GM13976 (cell line): ENCODE results near the gene TMEM131L.

ENCODE experiments used
- DNase-seq: peaks from one replicate; pipeline ENCODE4 v3.0.0; 2012; ENCODE audit warnings: low spot score
- CTCF ChIP-seq: IDR thresholded peaks from 2 replicates; pipeline ENCODE4 v1.5.1; 2012; ENCODE audit warnings: borderline replicate concordance, mild to moderate bottlenecking; ENCODE audit not compliant: insufficient read depth; ENCODE audit errors: extremely low read depth, missing control alignments, control extremely low read depth
- in situ Hi-C: fragments of 300-500 bp; cut with MboI; formaldehyde crosslinking; loops from one replicate; pipeline ENCODE4 v1.12.0; 2022; ENCODE audit warnings: low sequenced_read_pairs, mixed read lengths, inconsistent platforms; ENCODE audit not compliant: unreplicated experiment

TMEM131L gene

GRCh38 chr4:153573221-153573620 is 107.1 kb downstream of the TMEM131L start:
- TF ChIP-seq CTCF, result no peak
- in situ Hi-C loops, result loop anchor here (5.0 kb wide), 1 partner anchor 136 kb away; no protein-coding TSS in a partner anchor
- DNase-seq, result no peak

GRCh38 chr4:153573881-153574802 is 108.0 kb downstream of the TMEM131L start:
- peak; percentile 23 for TF ChIP-seq CTCF
- in situ Hi-C loops, result loop anchor here (5.0 kb wide), 1 partner anchor 137 kb away; no protein-coding TSS in a partner anchor
- peak; percentile 51 for DNase-seq

- no peak for TF ChIP-seq CTCF
- in situ Hi-C loops, result no loop called here
- DNase-seq, result no peak
Measured at GRCh38 chr4:153576443-153576774, 110.2 kb downstream of the TMEM131L start.

- DNase-seq, result no peak
- in situ Hi-C loops, result no loop called here
- TF ChIP-seq CTCF, result no peak
Measured at GRCh38 chr4:153577053-153577452, 110.9 kb downstream of the TMEM131L start.

GRCh38 chr4:153579410-153579809 is 113.2 kb downstream of the TMEM131L start:
- DNase-seq, result no peak
- TF ChIP-seq CTCF, result no peak
- in situ Hi-C loops, result no loop called here

GRCh38 chr4:153579872-153580271 is 113.7 kb downstream of the TMEM131L start:
- TF ChIP-seq CTCF, result no peak
- peak; percentile 34 for DNase-seq
- in situ Hi-C loops, result no loop called here
